GM18868 (cell line): ENCODE results near the gene NAA25.

ENCODE experiments used
- ATAC-seq: cut with Tn5 transposase; IDR thresholded peaks from one replicate; pipeline ENCODE4 v1.9.1; 2021; ENCODE audit warnings: mild to moderate bottlenecking, moderate library complexity; ENCODE audit not compliant: unreplicated experiment

NAA25 gene

DNA sequence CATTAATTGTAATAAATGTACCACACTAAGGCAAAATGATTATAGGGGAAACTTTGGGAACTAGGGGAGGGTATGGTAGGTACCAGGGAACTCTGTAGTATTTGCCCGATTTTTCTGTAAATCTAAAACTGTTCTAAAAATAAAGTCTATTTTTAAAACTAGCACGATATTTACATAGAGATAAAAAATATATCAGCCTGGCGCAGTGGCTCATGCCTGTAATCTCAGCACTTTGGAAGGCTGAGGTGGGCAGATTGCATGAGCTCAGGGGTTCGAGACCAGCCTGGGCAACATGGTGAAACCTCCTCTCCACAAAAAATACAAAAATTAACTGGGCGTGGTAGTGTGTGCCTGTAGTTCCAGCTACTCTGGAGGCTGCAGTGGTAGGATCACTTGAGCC is 128.0 kb downstream of the NAA25 start:
- no peak for ATAC-seq

- ATAC-seq: no peak
Observed at GRCh38 chr12:111978545-111978944, 130.0 kb downstream of the NAA25 start.

GRCh38 chr12:111976860-111977259 is 131.7 kb downstream of the NAA25 start:
- no peak for ATAC-seq
